NCI-H1436 (cell line): Measurements from ENCODE around the gene DOK4.

Experiments used
- DNase-seq: peaks from one replicate; lab custom pipeline; 2025; lab: John Stamatoyannopoulos, UW

The DOK4 gene

DNA sequence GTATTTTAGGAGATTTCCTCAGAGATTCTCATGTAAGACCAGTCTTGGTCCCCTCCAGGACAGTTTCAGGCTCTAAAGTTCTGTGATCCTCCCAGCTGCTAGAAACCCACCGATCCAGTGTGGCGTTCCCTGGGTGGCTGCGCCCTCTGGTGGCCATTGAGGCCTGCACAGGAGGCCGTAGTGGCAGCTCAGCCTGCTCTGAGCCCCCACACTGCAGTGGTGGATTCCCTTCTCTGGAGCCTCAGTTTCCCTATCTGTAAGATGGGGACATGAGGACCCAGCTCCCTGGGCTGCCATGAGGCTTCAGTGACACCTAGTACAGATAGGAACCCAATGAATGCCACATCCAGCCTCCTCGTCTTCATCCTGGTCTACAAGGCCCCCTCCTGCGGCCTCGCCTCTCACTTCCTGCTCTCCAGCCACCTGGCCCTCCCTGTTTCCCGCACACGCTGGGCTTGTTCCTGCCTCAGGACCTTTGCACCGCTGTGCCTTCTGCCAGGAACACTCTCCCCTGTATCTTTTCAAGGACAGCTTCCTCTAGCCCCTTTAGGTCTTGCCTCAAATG, 33.6 kb upstream of the DOK4 start:
- DNase-seq: peak; percentile 70

DNA sequence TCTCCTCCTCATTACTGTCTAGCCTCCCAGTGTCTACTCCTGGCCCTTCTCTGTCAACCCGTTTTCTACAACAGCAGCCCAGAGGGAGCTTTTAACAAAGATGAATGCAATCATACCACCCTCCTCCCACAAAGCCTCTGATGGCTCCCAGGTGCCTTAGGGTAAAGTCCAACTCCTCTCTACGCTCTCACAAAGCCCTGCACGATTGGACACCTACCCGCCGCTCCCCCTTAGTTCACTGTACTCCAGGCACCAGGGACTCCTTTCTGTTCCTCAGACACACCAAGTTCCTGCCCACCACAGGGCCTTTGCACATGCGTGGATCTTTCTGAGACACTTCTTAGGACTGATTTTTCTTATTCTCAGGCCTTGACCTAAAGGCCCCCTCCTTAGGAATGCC, 32.6 kb upstream of the DOK4 start:
- DNase-seq: no peak

DNA sequence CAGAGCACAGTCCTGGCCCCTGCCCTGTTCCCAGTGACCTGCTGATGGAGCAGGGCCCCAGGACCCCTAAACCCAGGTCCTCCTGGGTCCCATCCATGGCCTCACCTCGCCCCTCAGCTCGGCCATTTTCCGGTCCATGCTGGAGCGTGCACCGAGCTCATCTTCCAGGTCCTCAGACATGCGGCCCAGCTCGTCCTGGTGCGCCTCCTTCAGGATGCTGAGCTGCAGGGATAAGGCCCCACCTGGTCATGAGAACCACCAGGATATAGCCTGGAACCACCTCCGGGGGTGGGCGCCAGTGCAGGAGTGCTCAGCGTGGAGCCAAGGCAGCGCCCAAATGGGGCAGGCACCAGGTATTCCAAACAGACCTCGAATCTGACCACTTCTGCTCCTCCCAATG, 32.2 kb upstream of the DOK4 start:
- no peak for DNase-seq

DNA sequence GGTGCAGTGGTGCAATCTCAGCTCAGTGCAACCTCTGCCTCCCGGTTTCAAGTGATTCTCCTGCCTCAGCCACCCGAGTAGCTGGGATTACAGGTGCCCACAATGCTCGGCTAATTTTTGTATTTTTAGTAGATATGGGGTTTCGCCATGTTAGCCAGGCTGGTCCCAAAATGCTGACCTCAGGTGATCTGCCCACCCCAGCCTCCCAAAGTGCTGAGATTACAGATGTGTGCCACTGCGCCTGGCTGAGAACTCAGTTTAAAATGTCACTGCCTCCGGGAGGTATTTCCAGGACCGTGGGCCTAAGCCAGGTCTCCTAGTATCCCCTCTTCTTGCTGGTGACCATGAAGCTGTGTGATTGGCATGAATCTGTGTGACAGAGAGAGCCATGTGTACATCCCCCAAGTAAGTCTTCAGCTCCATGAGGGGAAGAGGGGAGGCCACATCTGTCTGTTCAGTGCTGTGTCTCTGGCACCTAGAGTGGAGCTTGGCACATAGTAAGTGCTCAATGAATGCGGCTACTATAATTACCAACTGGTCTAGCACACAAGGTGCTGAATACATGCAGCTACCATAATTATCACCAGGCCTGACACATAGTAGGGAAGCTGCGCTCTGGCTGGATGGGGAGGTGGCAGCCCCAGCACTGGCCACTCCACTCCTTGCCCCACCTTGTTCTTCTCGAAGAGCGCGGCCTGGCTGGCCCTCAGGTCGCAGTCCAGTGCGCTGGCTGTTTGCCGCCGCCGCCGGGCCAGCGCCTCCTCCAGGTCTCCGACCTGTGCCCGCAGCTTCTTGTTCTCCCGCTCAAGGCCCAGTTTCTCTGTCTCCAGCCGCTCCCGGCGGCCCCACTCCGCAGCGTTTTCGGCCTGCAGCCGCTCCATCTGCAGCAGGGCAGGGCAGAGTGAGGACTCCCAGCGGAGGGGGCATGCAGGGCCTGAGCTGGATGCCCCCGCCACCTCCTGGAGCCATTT, 31.4 kb upstream of the DOK4 start:
- no peak for DNase-seq

DNA sequence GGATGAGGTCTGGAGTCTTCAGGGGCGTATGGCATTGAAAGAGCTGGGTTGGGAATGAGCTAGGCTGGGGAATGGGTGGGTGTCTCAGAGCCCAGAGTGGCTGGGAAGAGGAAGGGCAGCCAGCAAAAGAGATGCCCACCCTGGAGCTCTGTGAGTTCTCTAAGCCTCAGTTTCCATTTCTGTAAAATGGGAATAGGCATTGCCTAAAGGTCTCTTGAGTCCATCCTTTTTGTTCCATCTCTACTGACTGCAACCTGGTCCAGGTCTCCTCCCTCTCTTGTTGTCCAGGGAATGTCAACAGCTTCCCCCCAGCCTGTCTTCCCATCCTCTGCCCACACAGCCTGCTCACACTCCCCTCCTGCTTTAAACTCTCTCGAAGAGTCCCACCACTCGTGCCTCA, 30.5 kb upstream of the DOK4 start:
- DNase-seq: no peak

DNA sequence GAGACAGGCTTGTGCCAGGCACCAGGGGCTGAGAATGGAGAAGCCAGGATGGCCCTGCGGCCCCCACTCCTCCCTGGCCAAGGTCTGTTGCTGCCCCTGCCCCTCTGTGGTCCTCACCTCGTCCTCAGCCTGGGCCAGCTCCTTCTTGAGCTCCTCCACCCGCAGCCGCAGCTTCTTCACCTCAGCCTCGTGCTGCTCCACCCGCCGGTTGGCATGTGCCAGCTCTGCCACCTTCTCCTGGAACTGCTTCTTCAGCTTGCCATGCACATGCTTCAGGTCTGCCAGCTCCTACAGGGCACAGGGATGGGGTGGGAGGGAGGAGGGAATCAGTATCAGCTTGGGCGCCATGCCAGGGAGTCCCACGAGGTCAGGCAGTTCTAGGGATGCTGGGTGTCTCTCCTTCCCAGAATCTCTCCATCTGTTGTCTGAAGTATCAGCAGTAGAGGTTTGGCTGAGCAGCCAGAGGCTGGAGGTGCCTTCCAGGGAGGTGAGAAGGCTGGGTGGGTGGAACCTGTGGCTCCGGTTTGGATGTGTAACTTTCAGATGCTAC, 30.0 kb upstream of the DOK4 start:
- DNase-seq: no peak

DNA sequence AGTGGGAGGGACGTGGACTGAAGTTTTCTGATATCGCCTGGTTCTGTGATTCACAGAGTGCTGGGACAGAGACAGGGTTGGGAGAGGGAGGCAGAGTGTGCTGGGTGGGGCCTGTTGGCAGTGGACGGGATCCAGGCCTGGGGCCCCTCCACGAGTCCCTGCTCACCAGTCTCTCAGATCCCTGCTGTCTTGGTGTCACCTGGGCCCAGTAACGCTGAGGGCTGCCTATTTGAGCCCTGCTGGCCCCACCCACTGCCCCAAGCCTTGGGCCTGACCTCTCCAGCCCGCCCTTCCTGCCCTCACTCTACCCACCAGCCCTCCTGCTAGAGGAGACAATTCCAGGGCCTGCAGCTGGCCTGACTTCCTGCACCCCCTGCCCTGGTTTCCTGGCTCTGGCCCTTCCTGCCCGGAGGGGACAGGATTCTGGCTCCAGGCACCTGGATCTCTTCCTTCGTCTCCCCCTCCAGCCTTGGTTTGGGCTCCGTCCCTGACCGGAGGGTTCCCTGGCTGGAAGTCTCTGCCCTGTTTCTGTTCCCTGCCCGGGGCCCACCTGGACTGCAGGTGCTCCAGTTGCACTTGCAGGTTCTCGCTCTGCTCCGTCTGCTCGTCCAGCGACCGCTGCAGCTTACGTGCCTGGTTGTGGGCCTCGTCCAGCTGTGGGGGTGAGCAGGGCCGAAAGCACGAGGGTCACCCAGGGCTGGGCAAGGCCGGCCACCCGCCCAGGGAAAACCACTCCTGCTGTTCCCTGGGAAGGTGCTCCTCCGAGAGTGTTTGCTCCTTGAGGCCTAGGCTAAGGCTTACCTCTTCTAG, 28.7 kb upstream of the DOK4 start:
- no peak for DNase-seq

DNA sequence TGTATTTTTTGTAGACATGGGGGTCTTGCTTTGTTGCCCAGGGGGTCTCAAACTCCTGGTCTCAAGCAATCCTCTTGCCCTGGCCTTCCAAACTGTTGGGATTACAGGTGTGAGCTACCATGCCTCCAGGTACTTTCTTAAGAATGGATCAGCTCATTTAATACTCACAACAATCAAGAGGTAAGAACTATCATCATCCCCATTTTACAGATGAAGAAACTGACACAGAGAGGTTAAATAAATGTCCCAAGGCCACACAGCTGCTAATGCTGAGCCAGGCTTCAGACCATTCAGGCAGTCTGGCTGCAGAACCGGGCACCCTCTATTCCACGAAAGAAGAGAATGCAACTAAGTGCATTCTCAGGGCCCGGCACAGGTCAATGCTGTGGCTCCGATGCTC, 28.1 kb upstream of the DOK4 start:
- no peak for DNase-seq

DNA sequence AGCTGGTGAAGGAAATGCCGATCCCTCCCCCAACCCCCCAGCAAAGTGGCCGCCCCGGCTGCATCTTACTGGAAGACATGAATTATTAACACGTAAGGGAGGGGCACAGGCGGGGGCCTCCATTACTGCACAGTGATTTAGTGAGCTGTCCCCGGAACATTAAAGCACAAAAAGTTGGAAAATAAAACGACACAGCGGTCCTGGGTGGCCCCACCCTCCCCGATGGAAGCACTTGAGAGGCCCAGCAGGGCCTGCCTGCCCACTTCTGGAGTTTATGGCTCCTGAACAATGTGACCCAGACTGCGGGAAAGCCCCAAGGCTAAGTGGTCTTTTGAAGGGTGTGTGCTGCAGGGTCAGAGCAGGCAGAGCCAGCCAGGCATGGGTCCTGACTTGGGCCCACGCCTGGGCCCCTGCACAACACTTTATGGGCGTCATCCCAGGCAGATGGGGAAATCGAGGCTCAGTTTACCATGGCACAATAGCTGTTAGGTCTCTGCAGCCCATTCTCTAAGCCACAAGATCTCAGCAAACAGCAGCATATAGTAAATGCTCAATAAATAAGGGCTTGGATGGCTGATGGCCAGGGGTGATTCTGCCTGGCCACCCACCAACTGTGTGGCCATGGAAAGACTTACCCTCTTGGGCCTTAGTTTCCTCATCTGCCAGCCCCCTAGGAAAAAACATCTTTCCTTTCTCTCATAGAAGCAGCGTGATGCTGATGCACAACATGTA, 27.2 kb upstream of the DOK4 start:
- no peak for DNase-seq

DNA sequence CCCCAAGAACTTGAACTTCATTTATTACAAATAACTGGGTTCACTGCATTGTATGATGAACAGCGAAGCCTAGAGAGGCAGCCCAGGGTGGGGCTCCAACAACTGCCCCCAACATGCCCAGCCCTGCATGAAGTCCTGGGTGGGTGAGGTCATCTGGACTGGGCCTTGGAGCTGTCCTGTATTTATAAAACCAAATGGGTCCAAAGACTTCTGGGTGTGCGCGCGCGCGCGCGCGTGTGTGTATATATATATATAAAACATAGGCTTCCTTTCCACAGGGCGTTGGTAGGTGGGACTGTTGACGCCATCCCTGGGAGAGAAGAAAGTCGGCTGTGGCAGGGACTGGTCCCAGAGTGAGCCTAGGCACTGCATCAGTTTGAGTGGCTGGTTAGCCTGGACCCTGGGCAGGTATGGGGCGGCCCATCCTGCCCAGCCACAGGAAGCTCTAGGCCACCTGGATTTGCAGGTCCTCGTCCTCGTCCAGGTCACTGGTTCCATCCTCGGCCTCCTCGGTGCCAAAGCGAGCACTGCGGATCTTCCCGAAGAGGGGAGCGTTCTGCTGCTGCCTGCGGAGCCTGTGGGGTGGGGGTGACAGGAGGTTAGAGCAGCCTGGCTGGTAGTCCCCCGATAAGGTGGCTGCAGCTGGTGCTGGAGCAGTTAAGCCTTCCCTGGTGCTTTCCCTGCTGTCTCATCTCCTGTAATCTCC, 26.2 kb upstream of the DOK4 start:
- DNase-seq: no peak

DNA sequence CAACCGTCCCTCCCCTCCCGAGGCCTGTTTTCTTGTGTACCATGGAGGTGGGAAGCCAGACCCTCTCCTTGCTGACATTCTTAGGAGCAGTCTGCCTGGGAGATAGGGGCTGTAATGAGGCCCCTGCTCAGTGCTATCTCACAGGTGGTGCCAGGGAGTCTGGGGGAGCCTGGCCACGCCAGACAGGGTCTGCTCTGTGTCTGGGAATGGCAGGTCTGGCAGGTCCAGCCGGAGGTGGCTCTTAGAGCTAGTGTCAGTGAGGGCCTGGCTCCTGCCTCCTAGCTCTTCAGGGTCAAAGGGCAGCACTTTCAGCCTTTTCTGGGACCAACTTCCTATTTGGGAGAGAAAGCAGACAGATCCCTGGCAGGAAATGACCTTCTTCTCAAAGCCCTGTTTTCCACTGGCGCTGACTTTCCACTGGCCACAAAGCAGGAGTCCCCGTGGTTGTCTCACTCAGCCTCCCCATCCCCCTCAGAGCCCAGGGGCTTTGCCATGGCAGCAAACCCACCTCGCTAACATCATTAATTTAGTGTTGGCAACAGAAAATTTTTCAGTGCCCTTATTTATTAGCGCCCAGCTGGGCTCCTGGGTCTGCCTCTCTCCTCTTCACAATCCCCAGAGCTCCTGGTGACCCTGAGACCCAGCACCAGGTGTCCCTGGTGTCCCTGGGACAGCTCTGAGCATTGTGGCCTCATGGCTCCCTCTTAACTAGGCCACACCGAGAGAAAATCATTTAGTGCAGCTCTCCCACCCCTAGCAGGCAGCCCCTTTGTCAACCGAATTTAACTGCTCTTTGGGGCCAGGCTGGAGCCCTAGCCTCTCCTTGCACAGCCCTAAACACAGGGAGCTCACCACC, 24.0 kb upstream of the DOK4 start:
- DNase-seq: no peak

DNA sequence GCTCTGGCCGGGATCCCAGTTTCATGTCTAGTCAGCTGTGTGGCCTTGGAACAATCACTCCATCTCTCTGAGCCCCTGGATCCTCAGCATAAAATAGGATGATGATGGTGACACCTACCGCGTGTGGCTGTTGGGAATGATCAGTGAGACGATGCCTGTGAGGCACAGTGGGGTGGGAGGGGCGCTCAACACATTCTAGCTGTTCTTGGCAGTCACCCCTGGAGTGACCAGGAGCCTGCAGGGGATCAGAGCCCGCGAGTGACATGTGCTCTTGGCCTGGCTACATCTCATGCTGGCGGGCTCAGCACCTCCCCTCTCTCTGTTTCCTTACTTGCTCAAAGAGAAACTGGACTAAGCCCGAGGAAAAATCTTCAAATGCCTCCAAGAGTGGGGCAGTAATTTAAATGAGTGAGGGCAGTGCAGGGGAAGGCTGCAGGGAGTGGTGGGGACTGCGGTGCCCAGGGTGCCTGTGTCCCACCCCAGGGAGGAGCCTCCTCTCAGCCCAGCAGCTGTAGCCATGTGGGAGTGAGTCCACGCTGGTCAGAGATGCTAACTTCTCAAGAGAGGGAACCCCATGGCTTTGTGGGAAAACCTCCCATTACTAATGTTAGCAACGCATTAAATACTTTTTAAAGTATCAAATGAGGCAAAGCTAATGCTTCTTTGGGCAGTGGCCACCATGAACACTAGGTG, 23.1 kb upstream of the DOK4 start:
- no peak for DNase-seq

DNA sequence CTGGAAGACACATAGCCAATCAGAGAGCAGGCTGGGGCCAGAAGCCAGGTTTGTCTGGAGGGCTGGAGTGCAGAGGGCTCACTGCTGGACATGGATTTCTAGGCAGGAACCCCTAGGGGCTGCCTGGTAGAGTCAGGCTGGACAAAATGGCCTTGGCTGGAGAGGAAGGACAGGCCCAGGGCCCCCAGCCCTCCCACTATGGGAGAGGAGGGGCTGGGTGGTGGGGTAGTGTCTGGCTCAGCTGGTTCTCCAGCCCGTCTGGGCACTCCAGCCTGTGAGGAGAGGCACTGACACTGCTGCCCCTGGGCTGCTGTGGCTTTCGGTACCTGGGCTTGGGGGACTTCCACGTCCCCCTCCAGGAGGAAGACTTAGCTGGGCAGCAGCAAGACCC, 21.7 kb upstream of the DOK4 start:
- no peak for DNase-seq

DNA sequence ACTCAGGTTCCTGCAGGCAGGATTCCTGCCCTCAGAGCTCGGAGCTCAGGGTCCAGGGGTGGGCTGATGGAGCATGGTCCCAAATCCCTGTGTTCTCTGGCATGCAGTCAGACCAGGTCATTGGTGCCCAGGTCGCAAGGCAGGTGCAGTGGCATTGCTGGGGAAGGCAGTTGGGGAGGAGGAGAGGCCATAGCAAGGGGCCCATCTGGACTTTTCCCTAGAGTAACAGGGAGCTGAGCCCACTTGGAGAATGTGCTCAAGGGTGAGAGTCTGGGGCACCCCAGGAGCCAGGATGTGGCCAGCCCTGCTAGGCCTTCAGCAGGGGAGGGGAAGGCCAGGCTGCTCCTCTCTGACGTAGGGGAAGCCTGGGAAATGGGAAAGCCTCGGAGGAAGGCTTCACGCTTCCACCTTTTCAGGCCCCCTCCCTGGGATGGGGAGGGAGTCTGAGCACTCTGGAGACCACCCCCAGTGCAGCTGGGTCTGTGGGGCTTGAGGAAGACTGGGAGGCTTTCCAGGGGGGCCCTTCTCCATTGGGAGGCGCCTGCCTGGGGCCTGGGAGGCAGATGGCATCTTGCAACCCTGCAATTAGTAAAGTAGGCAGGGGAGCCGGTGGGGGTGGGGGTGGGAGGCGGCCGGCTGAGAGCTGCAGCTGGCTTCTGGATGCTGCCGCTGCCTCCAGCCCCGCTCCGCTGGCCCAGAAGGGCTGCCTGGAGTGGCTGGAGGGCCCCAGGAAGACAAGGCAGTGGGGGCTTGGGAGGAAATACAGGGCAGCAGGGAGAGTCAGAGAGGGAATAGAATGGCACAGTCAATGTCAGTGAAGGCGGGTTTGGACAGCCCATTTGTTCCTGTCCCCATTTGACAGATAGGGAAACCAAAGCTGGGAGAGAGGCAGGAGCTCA, 21.1 kb upstream of the DOK4 start:
- DNase-seq: peak; percentile 51

DNA sequence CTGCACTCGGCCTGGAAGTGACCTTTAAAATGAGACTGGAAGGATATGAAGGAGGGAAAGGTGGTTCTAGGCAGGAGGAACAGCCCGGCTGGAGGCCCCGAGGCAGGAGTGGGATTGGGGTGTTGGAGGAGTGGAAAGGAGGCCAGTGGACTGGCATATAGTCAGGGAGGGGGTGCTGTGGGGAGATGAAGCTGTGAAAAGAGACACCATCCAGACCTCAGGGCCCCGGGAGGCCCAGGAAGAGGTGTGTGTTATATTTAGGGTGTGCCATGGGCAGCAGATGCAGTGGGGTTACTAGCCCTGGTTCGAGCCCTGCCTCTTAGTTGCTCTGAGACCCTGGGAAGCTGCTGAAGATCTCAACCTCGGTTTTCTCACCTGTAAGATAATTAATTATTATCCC, 18.9 kb upstream of the DOK4 start:
- DNase-seq: no peak

DNA sequence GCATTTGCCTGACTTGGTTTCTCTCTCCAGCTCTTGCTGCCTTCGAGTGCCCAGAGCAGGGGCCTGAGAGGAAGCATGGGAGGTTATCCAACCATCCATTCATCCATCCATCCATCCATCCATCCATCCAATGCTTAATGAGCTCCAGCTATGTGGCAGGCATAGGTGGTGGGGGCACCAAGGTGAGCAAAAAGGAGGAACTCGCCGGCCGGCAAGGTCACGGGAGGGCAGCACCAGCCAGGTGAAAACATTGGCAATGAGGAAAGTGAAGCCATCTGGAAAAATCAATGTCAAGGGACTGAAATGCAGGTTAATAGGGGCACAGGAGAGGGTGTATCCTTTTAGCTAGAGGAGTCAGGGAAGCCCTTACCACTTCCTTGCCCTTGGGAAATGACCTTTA, 18.2 kb upstream of the DOK4 start:
- DNase-seq: no peak

DNA sequence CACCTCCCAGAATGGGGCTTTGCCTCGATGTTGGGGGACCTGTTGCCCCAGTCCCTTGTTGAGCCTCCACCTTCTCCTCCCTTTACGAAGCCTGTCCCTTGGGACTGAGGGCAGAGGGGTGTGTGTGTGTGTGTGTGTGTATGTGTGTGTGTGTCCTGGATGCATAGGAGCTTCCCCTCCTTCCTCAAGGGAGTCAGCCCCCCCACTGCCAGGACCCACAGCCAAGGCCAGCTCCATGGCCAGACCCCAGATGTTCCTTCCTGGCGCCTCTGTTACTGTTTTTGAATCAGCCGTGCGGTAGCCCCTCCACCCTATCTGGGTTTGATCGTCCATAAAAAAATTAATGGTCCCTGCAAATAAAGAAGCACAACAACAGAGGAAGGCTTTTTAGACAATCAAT, 17.7 kb upstream of the DOK4 start:
- DNase-seq: peak; percentile 20

DNA sequence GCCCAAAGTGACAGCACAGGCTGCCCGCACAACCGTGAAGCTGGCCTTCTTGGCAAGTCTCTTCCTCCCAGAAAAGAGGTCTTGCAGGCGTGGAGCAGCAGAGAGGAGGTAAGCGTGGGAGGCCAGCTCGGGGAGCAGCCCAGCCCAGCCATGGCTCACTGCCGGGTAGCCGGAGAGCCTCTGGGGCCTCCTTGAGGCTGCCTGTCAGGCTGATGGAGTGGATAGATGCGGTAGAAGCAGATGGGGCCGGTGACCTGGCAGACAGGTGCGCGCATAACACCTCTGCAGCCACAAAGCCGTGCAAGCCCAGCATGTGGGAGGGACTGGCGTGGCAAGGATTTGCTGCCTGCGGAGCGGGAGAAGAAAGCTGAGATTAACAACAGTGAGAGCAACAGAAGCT, 17.1 kb upstream of the DOK4 start:
- peak; percentile 74 for DNase-seq
